NCI-H1930 (cell line): ENCODE results near the gene BCL2L1.
"Not testable (repeated sequence)": the region's sequence is repeated elsewhere in the genome, so short reads cannot be mapped to it uniquely, and the experiment has no call there.

ENCODE experiments used
- DNase-seq, 2 experiments: peaks; one replicate each; lab custom pipeline; 2025; lab: John Stamatoyannopoulos, UW

The BCL2L1 gene

DNA sequence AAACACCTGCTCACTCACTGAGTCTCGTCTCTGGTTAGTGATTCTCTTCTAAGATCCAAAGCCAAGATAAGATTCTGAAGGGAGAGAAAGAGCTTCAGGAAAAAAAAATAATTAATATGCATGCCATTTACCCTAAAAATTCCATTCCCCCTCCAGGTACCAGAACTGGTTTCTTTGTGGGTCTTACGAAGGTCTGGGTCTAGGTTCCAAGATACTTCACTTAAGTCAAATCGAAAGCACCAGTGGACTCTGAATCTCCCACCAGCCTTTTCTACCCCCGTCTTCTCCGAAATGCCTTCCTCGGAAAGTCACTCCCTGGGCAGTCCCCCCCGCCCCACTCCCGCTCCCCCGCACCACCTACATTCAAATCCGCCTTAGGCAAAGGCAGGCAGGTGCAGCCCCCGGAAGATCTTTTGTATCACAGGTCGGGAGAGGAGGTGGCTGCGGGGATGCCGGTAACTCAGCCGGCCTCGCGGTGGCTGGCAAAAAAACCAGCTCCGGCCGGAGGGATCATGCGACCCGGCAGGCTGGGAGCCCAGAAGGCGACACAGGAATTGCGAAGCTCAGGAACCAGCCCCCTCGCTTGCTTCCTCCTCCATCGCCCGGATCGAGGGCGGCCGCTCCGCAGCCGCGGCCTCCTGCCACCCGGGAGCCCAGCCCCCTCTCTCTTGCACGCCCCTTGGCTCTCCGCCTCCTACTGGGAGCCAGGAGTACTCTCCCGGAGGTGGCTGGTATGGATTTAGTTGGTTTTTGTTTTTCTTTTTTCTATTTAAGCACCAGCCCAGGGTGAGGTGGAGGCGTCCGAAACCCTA is at the start of gene BCL2L1:
TSS of gene BCL2L1 (minus strand) at position 612 of the 812 bp plus-strand sequence. CDS start 650 bp downstream, outside the sequence.
- peak; percentile 60 to 75 for DNase-seq

DNA sequence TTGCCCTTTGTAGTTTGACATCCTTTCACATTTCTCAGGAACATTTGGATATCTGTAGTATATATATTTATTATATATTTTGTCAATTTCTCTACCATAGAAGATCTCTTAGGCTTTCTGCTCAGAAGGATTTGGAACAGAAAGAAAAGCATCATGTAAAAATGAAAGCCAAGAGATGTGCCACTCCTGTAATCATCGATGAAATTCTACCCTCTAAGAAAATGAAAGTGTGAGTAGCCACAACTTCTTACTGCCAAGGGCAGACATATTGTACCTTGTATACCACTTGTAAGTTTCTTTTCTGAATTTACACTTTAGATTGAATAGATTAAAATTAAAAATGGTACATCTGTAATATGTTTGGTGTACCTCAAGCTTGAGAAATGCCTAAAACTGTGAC is 47.6 kb upstream of the BCL2L1 start:
- no peak for DNase-seq

DNA sequence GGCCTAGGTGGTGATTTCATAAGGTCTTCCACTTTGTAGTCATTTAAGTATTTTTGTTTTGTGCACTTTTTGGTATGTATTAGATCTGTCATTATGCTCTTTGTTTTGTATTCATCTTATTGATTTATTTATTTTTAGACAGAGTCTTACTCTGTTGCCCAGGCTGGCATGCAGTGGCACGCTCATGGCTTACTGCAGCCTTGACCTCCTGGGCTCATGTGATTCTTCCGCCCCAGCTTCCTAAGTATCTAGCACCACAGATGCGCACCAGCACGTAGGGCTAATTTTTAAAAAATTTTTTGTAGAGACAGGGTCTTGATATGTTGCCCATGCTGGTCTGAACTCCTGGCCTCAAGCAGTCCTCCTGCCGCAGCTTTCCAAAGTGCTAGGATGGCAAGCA is 47.0 kb upstream of the BCL2L1 start:
- DNase-seq: no peak

DNA sequence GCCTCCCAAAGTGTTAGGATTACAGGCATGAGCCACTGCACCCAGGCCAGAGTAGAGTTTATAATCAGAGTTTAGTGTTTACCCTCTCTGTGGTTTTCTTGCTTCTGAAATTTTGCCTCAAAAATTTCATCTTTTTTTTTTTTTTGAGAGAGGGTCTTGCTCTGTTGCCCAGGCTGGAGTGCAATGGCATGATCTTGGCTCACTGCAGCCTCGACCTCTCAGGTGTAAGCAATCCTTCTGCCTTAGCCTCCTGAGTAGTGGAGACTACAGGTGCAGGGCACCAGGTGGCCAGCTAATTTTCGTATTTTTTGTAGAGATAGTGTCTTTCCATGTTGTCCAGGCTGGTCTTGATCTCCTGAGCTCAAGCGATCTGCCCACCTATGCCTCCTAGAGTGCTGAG is 45.1 kb upstream of the BCL2L1 start:
- no peak for DNase-seq

DNA sequence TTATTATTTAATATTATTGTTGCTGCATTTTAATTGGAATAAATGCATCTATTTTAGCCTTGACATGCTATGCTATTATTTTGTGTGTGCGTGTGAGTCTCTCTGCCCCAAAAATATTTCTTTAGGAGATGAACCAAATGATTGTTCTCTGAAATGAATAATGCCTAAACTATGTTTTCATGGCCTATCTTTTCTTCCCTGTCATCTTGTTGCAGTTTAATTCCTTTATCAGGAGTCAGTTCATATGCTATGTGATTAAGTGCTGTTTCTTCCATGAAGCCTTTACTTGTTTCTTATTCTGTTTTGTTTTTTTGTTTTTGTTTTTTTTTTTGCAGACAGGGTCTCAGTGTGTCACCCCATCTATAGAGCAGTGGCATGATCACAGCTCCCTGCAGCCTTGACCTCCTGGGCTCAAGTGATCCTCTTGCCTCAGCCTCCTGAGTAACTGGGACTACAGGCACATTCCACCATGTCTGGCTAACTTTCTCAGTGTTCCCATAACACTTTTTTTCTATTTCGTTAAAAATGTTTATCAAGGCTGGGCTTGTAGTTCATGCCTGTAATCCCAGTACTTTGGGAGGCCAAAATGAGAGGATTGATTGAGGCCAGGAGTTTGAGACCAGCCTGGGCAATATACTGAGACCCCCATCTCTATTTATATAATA is 42.1 kb upstream of the BCL2L1 start:
- no peak for DNase-seq

DNA sequence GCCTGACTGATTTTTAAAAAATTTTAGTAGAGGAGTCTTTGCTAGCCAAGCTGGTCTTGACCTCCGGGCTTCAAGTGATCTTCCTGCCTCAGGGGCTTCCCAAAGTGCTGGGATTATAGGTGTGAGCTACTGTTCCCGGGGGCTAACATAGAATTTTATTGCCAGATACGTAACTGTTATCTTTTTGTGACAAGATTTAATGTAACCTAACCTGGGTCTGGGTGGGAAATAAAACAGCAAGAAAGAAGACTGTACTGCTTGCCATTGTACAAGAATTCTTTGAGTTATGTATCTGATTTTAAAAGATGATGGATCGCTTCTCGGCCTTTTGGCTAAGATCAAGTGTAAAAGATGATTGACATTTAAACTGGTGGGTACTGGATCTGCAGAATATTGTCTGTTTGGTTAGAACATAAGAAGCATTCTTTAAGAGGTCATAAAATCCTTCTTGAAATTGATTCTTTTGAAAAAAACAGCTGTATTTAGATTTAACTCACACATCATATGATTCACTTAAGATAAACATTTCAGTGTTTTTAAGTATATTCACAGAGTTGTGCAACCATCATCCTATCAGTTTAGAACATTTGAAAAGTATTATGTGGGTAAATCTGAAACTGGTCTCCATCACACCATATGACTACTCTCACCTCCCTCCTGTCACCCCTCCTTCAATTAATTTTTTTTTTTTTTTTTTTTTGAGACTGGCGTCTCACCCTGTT is 38.0 kb upstream of the BCL2L1 start:
- no peak for DNase-seq

DNA sequence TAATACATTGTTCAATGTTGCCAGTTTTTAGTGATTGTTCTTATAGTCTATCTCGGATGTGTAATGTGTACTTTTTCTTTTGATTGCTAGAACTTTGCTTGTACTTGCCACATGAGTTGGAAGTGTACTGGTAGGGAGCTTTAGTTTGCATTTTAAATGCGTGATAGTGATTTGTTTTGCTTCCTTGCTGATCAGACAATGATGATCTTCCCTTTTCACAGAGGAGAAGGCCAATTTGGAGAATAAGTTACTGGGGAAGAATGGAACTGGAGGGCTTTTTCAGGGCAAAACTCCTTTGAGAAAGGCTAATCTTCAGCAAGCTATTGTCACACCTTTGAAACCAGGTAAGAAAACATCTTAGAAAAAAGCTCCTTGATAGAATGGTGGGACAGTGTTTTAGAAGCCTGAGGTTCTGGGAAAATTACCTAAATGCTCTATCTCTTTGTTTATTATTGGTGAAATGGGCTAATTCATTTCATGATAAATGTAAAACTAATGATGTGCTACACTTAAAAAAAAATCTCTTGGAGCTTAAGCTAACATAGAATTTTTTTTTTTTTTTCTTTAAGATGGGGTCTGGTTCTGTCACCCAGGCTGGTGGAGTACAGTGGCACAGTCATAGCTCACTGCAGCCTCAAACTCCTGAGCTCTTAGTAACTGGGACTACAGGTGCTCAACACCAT is 37.3 kb upstream of the BCL2L1 start:
- no peak for DNase-seq

DNA sequence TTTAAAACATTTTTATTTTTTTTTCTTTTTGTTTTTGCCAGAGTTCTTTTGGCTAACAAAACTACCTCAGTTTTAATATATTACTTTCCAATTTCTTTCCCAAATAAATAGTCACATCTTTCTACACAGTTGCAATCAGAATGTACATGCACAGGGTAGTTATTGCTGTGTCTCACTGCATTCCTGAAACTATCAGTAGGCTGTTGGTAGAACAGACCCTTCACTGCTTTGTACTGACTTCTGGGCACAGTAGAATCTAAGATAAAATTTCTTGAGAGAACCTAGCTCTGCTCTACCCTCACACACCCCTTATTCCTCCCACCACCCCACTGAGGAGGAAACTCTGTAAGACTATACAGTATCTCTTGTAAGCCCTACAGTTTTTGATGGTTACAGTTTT is 36.3 kb upstream of the BCL2L1 start:
- no peak for DNase-seq

DNA sequence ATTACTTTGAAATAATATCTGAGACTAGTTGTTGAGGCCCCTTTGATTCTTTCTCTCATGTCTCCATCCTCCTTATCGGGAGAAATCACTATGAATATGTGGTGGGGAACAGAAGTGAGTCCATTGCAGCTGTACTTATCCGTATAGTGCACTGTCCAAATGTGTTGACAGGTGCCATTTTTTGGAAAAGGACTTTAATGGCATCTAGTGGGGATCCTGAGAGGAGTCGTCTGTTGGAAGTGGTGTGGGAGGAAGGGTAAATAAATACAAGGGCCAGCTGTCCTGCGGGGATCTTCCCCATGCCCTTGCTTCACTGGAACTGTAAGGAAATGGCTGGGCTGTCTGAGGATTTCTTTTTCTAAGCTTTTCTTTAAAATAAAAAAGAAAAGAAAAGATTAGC is 35.9 kb upstream of the BCL2L1 start:
- no peak for DNase-seq

DNA sequence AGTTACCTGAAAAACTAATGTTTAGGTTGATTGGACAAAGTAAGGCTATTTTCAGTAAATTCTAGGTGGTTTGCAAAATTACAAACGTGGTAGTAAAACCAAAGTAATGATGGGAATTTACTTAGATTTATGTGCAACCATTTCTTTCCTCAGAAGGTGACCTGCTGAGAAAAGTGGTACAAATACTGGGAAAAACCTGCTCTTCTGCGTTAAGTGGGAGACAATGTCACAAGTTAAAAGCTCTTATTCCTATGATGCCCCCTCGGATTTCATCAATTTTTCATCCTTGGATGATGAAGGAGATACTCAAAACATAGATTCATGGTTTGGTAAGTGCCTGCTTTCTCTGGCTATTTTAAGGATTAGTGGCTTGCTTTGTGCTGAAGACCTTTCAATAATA is 34.6 kb upstream of the BCL2L1 start:
- no peak for DNase-seq

DNA sequence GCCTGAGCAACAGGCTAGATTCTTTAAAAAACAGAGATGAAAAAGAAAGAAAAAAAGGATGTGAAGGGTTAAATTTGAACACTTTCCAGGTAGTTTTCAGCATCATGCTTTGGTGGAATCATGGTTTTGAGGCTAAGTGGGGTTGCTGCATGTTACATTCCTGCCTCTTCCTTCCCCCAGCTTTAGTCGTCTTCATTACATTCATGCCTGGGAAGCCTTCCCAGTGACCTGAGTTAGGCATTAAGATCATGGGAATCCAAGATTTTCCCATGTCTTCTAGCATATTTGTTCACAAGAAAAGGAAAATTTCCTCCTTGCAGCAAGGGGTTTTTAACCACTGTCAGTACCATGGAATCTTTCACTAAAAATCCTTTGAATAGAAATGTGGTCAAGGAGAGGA is 28.5 kb upstream of the BCL2L1 start:
- no peak for DNase-seq

DNA sequence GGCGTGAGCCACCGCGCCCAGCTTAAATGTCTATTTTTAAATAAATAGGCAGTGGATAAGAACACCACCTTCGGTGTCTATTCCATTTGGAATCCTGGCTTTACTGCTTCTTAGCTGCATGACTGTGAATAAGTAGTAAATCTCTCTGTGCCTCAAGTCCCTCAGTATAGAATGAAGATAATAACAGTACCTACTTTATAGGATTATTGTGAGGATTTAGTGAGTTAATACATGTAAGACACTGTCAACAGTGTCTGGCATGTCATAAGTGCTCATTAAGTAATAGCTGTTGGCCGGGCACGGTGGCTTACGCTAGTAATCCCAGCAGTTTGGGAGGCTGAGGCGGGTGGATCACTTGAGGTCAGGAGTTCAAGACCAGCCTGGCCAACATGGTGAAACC is 26.6 kb upstream of the BCL2L1 start:
- no peak for DNase-seq

DNA sequence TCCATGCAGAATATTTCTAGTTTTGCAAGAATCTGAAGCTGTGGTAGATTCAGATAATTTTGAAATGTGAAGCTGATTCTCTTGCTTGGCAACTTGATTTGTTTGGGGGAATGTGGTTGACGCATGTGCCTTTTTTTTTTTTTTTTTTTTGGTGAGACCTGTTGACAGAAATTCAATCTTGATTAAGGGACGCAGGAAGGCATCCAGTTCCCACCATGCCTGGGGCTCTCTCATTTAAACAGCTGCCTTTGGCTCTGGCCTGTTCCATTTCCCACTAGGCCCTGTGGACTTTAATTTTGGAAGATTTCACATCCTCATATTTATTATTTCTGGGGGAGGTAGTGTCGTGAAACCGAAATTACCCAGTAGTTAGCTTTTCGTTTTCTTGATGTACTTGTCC is 25.0 kb upstream of the BCL2L1 start:
- no peak for DNase-seq

DNA sequence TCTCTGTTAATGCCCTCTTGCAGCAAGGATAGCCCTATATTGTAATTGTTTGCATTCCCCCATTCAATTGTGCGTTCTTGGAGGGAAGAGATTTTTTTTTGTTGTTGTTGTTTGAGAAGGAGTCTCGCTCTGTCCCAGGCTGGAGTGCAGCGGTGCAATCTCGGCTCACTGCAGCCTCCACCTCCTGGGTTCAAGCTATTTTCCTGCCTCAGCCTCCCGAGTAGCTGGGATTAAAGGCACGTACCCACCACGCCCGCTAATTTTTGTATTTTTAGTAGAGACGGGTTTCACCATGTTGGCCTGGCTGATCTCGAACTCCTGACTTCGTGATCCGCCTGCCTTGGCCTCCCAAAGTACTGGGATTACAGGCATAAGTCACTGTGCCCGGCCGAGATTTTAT is 24.4 kb upstream of the BCL2L1 start:
- not testable (repeated sequence) for DNase-seq

DNA sequence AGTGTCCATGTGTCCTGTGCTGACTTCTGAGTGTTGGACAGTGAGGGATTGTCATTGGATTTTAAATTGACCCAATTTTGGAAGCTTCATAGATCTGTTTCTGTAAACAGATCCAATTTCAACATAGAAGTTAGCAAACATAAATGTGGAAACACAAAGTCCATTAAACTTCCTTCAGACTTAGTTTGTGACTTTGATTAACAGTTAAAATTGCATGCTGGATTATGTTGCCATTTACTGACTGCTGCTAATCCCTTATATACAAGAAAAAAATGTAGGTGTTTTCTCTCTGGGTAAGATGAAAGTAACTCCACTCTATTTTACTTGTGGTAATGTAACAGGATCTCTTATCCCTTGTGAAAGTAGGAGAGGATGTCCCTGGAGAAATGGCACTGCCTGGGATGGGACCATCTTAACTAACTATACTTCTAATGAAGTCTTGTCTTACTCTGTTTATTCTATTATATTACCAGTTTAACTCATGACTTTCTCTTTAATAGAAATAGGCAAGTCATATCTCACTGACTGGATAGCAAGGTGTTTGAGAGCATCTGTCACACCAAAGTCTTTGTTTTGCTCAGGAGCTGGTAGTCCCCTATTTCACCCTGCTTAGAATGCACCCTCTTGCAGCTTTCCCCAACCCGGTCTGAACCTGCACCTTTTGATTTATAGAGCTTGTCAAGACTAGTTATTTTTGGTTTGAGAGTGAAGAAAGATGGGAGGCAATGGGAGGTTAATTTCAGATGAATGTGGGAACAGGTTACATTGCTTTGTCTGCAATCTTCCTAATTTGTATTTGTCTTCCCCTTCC is 23.6 kb upstream of the BCL2L1 start:
- no peak for DNase-seq

DNA sequence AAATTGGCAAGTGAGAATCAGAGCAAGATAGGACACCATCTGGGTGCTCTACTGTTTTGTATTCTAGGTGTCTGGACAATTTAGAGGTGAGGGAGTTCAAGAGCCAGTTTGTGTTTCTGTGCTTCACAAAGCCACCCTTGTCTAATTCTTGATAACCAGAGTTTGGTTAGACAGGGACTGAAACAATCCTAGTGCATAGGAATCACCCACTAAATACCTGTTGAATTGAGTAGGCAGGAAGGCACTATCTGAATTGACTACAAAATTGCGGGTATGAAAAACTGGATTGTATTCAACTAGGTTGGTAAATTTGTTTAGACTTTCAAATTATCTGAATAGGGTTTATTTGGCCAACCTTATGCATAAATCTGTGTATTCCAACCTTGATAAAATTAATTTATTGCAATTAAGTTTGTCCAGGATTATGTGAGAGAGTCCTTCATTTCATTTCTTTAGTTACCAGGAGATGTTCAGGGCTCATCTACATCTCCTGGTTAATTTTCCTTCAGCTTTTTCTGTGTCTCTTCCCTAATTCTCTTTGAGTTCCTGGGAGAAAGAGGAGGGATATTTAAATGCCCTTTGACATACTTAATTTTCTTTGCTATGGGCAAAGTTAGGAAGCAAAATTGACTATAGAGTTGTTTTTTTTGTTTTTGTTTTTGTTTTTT is 18.1 kb upstream of the BCL2L1 start:
- no peak for DNase-seq

DNA sequence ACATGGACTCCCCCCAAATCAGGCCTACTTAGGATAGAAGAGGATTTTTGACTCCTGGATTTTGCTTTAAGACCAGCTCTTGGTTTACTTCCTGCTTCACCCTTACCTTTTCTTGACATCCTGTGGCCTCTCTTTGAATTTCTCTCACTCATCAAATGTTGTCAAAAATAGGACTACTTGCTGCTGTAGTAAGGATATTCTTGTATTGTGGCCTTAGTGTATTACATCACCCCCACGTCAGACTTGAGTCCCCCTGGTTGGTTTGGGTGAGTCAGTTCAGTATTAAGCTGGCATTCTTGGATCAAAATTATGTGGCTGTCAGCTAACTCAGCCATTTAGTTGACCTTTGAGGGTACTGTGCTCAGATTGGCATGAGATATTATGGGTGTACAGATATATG is 17.5 kb upstream of the BCL2L1 start:
- DNase-seq: no peak

DNA sequence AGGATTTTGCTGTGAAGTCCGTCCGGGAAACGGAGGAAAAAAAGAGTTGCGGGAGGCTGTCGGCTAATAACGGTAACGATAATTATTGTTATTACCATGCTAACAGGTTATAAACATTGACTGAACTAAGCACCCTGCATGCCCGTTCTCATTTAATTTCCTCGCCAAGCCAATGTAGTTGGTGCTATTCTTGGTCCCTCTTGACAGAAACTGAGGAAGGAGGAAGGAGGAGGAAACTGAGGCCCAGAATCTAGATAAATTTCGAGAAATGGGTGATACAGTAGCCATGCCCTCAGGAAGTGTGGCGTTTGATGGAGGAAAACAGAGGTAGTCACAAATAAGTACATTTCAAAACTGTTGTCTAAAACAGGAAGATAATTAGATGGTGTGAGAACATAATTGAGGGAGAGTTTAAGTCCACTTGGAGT is 16.9 kb upstream of the BCL2L1 start:
- DNase-seq: no peak

DNA sequence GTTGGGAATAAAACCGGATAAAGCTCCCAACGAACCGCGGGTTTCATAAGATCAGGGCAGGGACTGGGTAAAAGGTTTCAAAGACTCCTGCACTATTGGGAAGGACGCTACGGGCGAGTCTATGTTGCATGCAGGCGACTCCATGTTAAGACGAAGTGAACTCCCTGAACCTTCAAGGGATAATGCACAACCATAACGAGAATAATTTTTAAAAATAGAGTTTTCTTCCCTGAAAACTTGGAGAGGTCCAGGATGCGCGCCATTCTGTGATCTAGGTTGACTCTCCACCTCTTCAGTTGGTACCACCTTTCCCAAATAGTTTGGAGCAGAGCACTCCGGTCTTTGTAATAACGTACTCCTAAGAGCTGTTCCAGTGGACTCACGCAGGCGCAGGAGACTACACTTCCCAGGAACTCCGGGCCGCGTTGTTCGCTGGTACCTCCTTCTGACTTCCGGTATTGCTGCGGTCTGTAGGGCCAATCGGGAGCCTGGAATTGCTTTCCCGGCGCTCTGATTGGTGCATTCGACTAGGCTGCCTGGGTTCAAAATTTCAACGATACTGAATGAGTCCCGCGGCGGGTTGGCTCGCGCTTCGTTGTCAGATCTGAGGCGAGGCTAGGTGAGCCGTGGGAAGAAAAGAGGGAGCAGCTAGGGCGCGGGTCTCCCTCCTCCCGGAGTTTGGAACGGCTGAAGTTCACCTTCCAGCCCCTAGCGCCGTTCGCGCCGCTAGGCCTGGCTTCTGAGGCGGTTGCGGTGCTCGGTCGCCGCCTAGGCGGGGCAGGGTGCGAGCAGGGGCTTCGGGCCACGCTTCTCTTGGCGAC is 16.3 kb upstream of the BCL2L1 start, which contains the start of gene TPX2:
TSS of gene TPX2 (plus strand) at position 562 of the 821 bp plus-strand sequence. CDS start 18,187 bp downstream, outside the sequence.
- peak; percentile 98 for DNase-seq

DNA sequence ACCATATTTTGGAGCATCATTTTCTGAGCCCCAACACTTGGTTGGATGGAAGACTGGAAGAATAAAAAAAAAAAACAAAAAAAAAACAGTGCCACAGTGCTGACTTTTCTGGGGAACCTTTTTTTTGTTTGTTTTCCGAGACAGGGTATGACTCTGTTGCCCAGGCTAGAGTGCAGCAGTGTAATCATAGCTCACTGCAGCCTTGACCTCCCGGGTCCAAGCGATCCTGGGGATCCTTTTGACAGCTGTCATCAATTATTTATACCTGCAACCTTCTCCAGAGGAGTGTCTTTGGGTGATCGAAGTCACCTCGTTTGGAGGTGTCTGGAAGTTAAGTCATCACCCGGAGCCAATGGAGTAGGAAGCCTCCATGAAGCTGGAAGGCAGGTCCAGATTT is 8.7 kb upstream of the BCL2L1 start:
- no peak for DNase-seq
